ENCODE results near the gene BAZ2B.

GRCh38 chr2:159586034-159586433 lies 30.3 kb downstream of the BAZ2B start:
- TF ChIP-seq, protein P1, sequence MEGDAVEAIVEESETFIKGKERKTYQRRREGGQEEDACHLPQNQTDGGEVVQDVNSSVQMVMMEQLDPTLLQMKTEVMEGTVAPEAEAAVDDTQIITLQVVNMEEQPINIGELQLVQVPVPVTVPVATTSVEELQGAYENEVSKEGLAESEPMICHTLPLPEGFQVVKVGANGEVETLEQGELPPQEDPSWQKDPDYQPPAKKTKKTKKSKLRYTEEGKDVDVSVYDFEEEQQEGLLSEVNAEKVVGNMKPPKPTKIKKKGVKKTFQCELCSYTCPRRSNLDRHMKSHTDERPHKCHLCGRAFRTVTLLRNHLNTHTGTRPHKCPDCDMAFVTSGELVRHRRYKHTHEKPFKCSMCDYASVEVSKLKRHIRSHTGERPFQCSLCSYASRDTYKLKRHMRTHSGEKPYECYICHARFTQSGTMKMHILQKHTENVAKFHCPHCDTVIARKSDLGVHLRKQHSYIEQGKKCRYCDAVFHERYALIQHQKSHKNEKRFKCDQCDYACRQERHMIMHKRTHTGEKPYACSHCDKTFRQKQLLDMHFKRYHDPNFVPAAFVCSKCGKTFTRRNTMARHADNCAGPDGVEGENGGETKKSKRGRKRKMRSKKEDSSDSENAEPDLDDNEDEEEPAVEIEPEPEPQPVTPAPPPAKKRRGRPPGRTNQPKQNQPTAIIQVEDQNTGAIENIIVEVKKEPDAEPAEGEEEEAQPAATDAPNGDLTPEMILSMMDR (conservative IDR thresholded peaks at IDR 0.05; ENCODE audit: low read depth, low read length) = no peak
- no peak for TF ChIP-seq EZH2 (IDR thresholded peaks at IDR 0.05; ENCODE audit: borderline replicate concordance, low read depth, low read length, poor library complexity, severe bottlenecking)
